Astrocyte of the hippocampus (primary cell): ENCODE measurements around the gene SLC25A38.
A peak's percentile ranks its signal among the peaks of the same experiment; 100 is the strongest.

Experiments
- DNase-seq: peaks from one replicate; pipeline ENCODE4 v3.0.0; 2011; ENCODE audit warnings: low read depth, low spot score

The SLC25A38 gene

GRCh38 chr3:39376959-39377634, 6.1 kb upstream of the SLC25A38 start:
- no peak for DNase-seq

- DNase-seq: peak; percentile 38
Observed at GRCh38 chr3:39378088-39378487, 5.1 kb upstream of the SLC25A38 start.

DNA sequence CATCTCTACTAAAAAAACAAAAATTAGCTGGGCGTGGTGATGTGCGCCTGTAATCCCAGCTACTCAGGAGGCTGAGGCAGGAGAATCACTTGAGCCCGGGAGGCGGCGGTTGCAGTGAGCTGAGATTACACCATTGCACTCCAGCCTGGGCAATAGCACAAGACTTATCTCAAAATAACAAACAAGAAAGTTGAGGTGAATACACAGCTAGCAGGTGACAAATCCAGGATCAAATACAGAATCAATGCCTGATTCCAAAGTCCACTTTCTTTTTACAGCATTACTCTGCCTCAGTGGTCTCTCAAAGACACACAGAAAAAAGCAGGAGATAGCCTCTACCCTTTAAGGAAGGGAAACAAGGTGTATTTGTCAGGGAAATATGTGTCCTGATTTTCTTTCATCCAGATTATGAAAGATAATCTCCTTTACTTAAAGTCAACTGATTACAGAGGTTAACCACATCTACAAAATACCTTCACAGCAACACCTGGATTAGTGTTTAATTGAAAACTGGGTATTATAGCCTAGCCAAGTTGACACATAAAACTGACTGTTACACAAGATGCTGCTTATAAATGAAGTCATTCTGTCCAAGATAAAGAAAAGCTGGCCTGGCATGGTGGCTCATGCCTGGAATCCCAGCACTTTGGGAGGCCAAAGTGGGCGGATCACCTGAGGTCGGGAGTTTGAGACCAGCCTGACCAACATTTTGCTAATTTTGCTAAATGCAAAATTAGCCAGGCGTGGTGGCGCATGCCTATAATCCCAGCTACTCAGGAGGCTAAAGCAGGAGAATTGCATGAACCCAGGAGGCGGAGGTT, 4.0 kb upstream of the SLC25A38 start:
- no peak for DNase-seq

GRCh38 chr3:39379778-39380155, 3.4 kb upstream of the SLC25A38 start:
- DNase-seq: no peak

- DNase-seq: no peak
Observed at GRCh38 chr3:39381432-39381831, 1.7 kb upstream of the SLC25A38 start.

- peak; percentile 98 for DNase-seq
Observed at GRCh38 chr3:39383881-39384664, 903 bp downstream of the SLC25A38 start.

GRCh38 chr3:39384665-39385000, 1.5 kb downstream of the SLC25A38 start:
- no peak for DNase-seq

DNA sequence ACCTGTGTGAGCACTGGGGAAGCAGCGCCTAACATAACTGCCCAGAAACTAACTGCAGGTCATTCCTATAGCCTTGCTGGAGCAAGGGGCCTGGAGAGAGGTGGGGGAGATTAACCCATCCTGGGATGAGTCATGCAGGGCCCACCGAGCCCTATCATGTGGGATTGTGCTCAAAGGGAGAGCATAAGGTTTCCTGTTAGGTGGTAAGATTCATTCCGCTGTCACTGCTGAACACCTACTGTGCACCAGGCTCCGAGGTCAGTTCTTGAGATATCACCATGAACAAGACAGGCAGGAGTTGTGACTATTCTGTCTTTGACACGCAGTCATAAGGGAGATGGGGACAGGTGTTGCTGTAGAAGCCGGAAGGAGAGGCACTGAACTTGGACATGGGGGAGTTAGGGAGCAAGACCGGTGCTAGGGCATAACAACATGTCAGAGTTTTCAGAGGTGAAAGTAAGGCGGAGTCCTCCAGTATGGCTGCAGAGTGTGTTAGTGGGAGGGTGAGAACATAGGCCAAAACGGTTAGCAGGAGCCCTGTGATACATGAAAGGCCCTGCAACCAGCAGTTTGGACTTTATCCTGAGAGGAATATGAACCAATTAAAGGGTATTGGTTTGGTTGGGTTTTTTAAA, 2.4 kb downstream of the SLC25A38 start:
- no peak for DNase-seq

- DNase-seq: no peak
Observed at GRCh38 chr3:39386318-39386717, 3.1 kb downstream of the SLC25A38 start.

DNA sequence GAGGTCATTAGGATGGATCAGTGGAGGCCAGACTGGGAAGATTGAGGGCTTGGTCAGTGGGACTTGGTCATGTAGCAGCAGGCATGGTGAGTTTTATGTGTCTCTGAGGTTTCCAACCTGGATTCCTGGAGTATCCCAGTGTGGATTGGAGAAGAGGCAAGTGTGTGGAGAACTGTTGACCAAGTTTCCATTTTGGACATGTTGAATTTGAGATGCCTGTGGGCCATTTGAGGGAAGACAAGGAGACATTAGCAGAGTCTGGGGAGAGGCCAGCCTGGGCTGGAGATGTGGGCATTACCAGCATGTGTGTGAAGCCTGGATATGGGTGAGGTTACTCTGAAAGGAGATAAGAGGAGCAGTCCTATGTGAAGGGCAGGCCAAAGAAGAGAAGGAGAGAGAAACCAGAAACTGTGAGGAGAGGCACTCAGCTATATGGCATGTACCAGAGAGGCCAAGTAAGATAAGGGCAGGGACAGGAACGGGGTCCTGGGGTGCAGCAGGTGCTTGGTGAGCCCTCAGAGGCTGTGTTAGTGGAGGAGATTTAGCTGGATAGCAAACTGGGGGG, 4.3 kb downstream of the SLC25A38 start:
- DNase-seq: no peak

DNA sequence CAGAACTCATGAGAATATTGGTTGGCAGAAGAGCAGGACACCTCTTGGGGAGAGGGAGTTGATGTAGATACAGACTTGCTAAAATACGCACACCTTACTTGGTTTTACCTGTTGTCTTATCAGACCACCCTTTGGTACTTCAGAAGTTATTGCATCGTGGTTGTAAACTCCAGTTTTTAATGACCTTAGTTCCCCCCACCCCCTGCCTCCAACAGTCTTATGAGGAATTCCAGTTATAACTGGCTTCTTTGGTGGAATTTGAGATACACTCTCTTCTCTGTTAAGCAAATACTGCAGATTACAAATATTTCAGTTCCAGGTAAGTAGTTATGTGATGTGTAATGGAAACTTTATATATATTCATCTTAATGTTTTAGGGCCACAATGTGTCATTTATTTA, 5.0 kb downstream of the SLC25A38 start:
- no peak for DNase-seq

DNA sequence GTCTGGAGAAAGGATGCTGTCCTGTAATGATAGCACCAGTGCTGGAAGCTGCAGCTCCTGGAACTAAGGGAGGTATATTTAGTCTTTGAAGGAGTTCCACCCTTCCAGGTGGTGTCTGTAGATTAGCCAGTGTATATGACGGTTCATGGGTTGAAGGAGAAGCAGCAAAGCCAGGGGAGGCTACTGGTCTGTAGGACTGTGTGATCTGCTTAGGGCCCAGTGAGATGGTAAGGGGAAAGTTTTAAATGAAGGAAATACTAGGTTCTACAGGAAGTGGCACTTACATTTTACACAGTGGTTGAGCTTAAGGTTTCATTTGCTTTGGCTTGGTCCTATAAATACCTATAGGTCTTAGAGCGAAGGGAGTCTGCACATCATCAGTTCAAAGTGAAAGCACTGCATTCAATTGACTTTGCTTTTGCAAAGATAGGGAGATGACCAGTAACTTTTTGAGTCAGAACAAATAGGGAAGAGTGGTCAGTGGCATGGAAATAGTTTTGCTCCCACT, 5.6 kb downstream of the SLC25A38 start:
- no peak for DNase-seq

DNA sequence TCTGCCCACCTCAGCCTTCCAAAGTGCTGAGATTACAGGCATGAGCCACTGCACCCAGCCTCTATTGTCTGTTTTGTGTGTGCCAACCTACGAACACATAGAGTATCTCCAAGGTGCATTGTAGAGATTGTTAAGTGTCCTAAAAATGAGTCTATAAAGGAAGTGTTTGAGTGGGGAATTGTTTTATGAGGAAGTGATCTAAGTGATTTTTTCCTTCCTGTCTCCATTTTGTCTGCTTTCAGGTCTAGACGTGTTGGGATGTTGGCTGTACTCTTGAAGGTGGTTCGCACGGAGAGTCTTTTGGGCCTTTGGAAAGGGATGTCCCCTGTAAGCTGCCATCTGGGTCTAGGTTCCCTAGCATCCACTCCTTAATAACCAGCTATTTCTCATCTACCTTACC, 7.0 kb downstream of the SLC25A38 start:
- DNase-seq: no peak

GRCh38 chr3:39396690-39397089, 13.5 kb downstream of the SLC25A38 start:
- DNase-seq: no peak

- no peak for DNase-seq
Observed at GRCh38 chr3:39398700-39399099, 15.5 kb downstream of the SLC25A38 start.

- no peak for DNase-seq
Observed at GRCh38 chr3:39401983-39402382, 18.8 kb downstream of the SLC25A38 start.

- DNase-seq: peak; percentile 57
Observed at GRCh38 chr3:39404943-39405686, 21.9 kb downstream of the SLC25A38 start.

GRCh38 chr3:39405687-39406367, 22.7 kb downstream of the SLC25A38 start:
- DNase-seq: no peak

- DNase-seq: peak; percentile 97
Observed at GRCh38 chr3:39406368-39407258, 23.4 kb downstream of the SLC25A38 start, which contains the start of gene RPSA. Gene RPSA, plus strand, starts transcription at chr3:39406720. Its CDS starts 934 bp downstream, at chr3:39407654.
